Suprapubic skin (tissue), 4 donors: ENCODE measurements around the gene MAPKAPK5. TPM values are rescaled to one million over a fixed set of nuclear protein-coding genes. Genes with fewer than 3 reads are reported as not detected.
A peak's percentile ranks its signal among the peaks of the same experiment; 100 is the strongest.

Source experiments
- DNase-seq, 2 donors: peaks; one replicate each; pipeline ENCODE4 v3.0.0-alpha.2; 2019; ENCODE audit warnings: low spot score in 2 of 2
- H3K27ac ChIP-seq: fragments of 200-600 bp; sonication (generic); one replicate; pipeline ENCODE4 v1.5.1; 2019
- H3K27me3 ChIP-seq: fragments of 200-600 bp; sonication (generic); one replicate; pipeline ENCODE4 v1.5.1; 2019
- H3K36me3 ChIP-seq: fragments of 200-600 bp; sonication (generic); one replicate; pipeline ENCODE4 v1.5.1; 2019
- H3K4me1 ChIP-seq: fragments of 200-600 bp; sonication (generic); one replicate; pipeline ENCODE4 v1.5.1; 2019
- H3K4me3 ChIP-seq: fragments of 200-600 bp; sonication (generic); one replicate; pipeline ENCODE4 v1.5.1; 2019; ENCODE audit warnings: mild to moderate bottlenecking
- H3K9me3 ChIP-seq: fragments of 200-600 bp; sonication (generic); one replicate; pipeline ENCODE4 v1.5.1; 2019
- EP300 ChIP-seq: sonication (generic); formaldehyde crosslinking; IDR thresholded peaks from one replicate; pipeline ENCODE4 v1.6.1; 2017; ENCODE audit warnings: antibody characterized with exemption
- POLR2A ChIP-seq, 2 donors: fragments of 450-650 bp; IDR thresholded peaks; one replicate each; pipeline ENCODE4 v1.6.1; 2017; ENCODE audit warnings: antibody characterized with exemption in 2 of 2, mild to moderate bottlenecking in 2 of 2, moderate library complexity in 2 of 2
- POLR2AphosphoS5 ChIP-seq, 3 donors: sonication (generic); formaldehyde crosslinking; IDR thresholded peaks; one replicate each; pipeline ENCODE4 v1.6.1; 2017; ENCODE audit warnings: antibody characterized with exemption in 3 of 3
- WGBS: methylation state at CpG from one replicate; pipeline ENCODE4 v1.1.5; 2018; 5-methylcytosine and 5-hydroxymethylcytosine counted together
- total RNA-seq, 4 donors: library from RNA; depleted of rRNA; stranded (reverse); fragments of >200 nt; gene quantifications; one replicate each; pipeline ENCODE4 v1.1.0, GENCODE V29; 2016
- TF ChIP-seq, protein P1 (sequence below), 2 donors: fragments of 200-600 bp in 1 of 2; fragments of 450-650 bp in 1 of 2; sonication (generic) in 1 of 2; IDR thresholded peaks; one replicate each; pipeline ENCODE4 v1.5.1; 2016 to 2019; ENCODE audit warnings: antibody characterized with exemption in 2 of 2, mild to moderate bottlenecking in 1 of 2, moderate library complexity in 1 of 2

MAPKAPK5 gene
- total RNA-seq, 4 donors from 2014 or later, result 38.9 to 69.7 (median 58.6) TPM

GRCh38 chr12:111803038-111803626 lies 38.9 kb upstream of the MAPKAPK5 start:
- Histone ChIP-seq H3K36me3 (peaks cover 91% of the 10 kb centered on the region), H3K4me3 (no peak overlapping the region), H3K9me3 (no peaks in the 10 kb centered on the region), H3K27me3 (no peaks in the 10 kb centered on the region), H3K27ac (no peak overlapping the region), H3K4me1 (no peaks in the 10 kb centered on the region)
- 94% methylated on average over 6 of the region's 6 CpGs for WGBS
- TF ChIP-seq EP300, result no peak
- TF ChIP-seq POLR2A (IDR thresholded peaks at IDR 0.05), result no peak
- TF ChIP-seq, protein P1, sequence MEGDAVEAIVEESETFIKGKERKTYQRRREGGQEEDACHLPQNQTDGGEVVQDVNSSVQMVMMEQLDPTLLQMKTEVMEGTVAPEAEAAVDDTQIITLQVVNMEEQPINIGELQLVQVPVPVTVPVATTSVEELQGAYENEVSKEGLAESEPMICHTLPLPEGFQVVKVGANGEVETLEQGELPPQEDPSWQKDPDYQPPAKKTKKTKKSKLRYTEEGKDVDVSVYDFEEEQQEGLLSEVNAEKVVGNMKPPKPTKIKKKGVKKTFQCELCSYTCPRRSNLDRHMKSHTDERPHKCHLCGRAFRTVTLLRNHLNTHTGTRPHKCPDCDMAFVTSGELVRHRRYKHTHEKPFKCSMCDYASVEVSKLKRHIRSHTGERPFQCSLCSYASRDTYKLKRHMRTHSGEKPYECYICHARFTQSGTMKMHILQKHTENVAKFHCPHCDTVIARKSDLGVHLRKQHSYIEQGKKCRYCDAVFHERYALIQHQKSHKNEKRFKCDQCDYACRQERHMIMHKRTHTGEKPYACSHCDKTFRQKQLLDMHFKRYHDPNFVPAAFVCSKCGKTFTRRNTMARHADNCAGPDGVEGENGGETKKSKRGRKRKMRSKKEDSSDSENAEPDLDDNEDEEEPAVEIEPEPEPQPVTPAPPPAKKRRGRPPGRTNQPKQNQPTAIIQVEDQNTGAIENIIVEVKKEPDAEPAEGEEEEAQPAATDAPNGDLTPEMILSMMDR (IDR thresholded peaks at IDR 0.05), result no peak
- no peak for TF ChIP-seq POLR2AphosphoS5 (IDR thresholded peaks at IDR 0.05)
- no peak for DNase-seq

- Histone ChIP-seq H3K27ac (no peak overlapping the region), H3K36me3 (peaks cover 91% of the 10 kb centered on the region), H3K27me3 (no peaks in the 10 kb centered on the region), H3K4me1 (no peaks in the 10 kb centered on the region), H3K9me3 (no peaks in the 10 kb centered on the region), H3K4me3 (no peak overlapping the region)
- 95% methylated on average over 7 of the region's 8 CpGs for WGBS
- no peak for DNase-seq
- TF ChIP-seq, protein P1 (IDR thresholded peaks at IDR 0.05), result no peak
- TF ChIP-seq POLR2AphosphoS5 (IDR thresholded peaks at IDR 0.05) (no peak), EP300 (no peak), POLR2A (IDR thresholded peaks at IDR 0.05) (no peak)
These were observed 38.2 kb upstream of the MAPKAPK5 start for GRCh38 chr12:111803851-111804250.

GRCh38 chr12:111806304-111806703 lies 35.7 kb upstream of the MAPKAPK5 start:
- H3K27ac ChIP-seq, result no peak overlapping the region
- TF ChIP-seq, protein P1 (IDR thresholded peaks at IDR 0.05), result no peak
- TF ChIP-seq EP300 (no peak), POLR2AphosphoS5 (IDR thresholded peaks at IDR 0.05) (no peak), POLR2A (IDR thresholded peaks at IDR 0.05) (no peak)
- no peaks in the 10 kb centered on the region for H3K27me3 ChIP-seq
- no peak for DNase-seq
- H3K4me3 ChIP-seq, result no peak overlapping the region
- no peaks in the 10 kb centered on the region for H3K9me3 ChIP-seq
- peaks cover 91% of the 10 kb centered on the region for H3K36me3 ChIP-seq
- no peaks in the 10 kb centered on the region for H3K4me1 ChIP-seq
- 83% methylated on average over 4 of the region's 4 CpGs for WGBS

- Histone ChIP-seq H3K4me1 (no peaks in the 10 kb centered on the region), H3K27ac (no peak overlapping the region), H3K27me3 (no peaks in the 10 kb centered on the region), H3K36me3 (peaks cover 86% of the 10 kb centered on the region), H3K9me3 (no peaks in the 10 kb centered on the region), H3K4me3 (no peak overlapping the region)
- DNase-seq, result no peak
- no peak for TF ChIP-seq POLR2AphosphoS5 (IDR thresholded peaks at IDR 0.05)
- TF ChIP-seq EP300, result no peak
- TF ChIP-seq, protein P1 (IDR thresholded peaks at IDR 0.05), result no peak
- no peak for TF ChIP-seq POLR2A (IDR thresholded peaks at IDR 0.05)
- WGBS, result 85% methylated on average over 7 of the region's 7 CpGs
These were observed 34.8 kb upstream of the MAPKAPK5 start for GRCh38 chr12:111807232-111807631.

- TF ChIP-seq POLR2A (IDR thresholded peaks at IDR 0.05) (no peak), EP300 (no peak), POLR2AphosphoS5 (IDR thresholded peaks at IDR 0.05) (peak in 1 of 3 donors; percentile 11)
- TF ChIP-seq, protein P1 (IDR thresholded peaks at IDR 0.05), result peak; percentile 65 to 74
- Histone ChIP-seq H3K4me1 (no peaks in the 10 kb centered on the region), H3K9me3 (no peaks in the 10 kb centered on the region), H3K27me3 (no peaks in the 10 kb centered on the region), H3K36me3 (peaks cover 40% of the 10 kb centered on the region), H3K4me3 (no peak overlapping the region), H3K27ac (no peak overlapping the region)
- peak; percentile 81 to 89 for DNase-seq
- WGBS, result 14% methylated on average over 13 of the region's 13 CpGs
These were observed 28.9 kb upstream of the MAPKAPK5 start for GRCh38 chr12:111812881-111813741.
